RWPE2 (cell line): ENCODE measurements around the gene RHEB.

Experiments used
- ATAC-seq: fragments of 200-7000 bp; cut with Tn5 transposase; 3 replicates; pipeline ENCODE4 v1.9.1; 2021; ENCODE audit warnings: low read depth
- DNase-seq: peaks from one replicate; pipeline ENCODE4 v3.0.0-alpha.2; 2020; ENCODE audit warnings: low spot score
- H3K27ac ChIP-seq: fragments of 450-650 bp; 2 replicates; pipeline ENCODE4 v1.5.1; 2017; ENCODE audit warnings: mild to moderate bottlenecking; ENCODE audit not compliant: poor library complexity, severe bottlenecking
- H3K27me3 ChIP-seq: fragments of 250-450 bp; sonication (Bioruptor Pico); 2 replicates; pipeline ENCODE4 v1.5.1; 2021; ENCODE audit warnings: mild to moderate bottlenecking, moderate library complexity; ENCODE audit not compliant: insufficient read depth, poor library complexity, severe bottlenecking
- H3K36me3 ChIP-seq: fragments of 250-450 bp; sonication (Bioruptor Pico); 2 replicates; pipeline ENCODE4 v1.5.1; 2020; ENCODE audit warnings: low read depth, mild to moderate bottlenecking, moderate library complexity
- H3K4me1 ChIP-seq: fragments of 250-450 bp; sonication (Bioruptor Pico); 2 replicates; pipeline ENCODE4 v1.5.1; 2021; ENCODE audit warnings: mild to moderate bottlenecking, moderate library complexity; ENCODE audit not compliant: insufficient read depth, poor library complexity, severe bottlenecking
- H3K4me3 ChIP-seq: fragments of 250-450 bp; sonication (Bioruptor Pico); 2 replicates; pipeline ENCODE4 v1.5.1; 2021; ENCODE audit warnings: mild to moderate bottlenecking, moderate library complexity; ENCODE audit not compliant: severe bottlenecking
- H3K9me3 ChIP-seq: fragments of 250-450 bp; sonication (Bioruptor Pico); 2 replicates; pipeline ENCODE4 v1.5.1; 2021; ENCODE audit warnings: mild to moderate bottlenecking, moderate library complexity; ENCODE audit not compliant: severe bottlenecking
- CTCF ChIP-seq: fragments of 450-650 bp; IDR thresholded peaks from one replicate; pipeline ENCODE4 v1.5.1; 2017; ENCODE audit warnings: mild to moderate bottlenecking, moderate library complexity; ENCODE audit not compliant: poor library complexity, severe bottlenecking

Gene RHEB

DNA sequence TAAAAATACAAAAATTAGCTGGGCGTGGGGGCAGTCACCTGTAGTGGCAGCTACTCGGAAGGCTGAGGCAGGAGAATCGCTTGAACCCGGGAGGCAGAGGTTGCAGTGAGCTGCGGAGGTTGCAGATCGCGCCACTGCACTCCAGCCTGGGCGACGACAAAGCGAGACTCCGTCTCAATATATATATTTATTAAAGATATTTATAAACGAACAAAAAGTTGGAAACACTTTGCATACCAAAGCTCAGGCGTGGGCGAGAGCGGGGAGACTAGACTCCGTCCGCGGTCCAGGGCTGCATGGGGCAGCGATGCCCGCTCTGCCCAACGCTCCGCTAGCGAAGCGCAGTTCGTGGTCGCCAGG is 71.8 kb downstream of the RHEB start:
- ATAC-seq = no peak
- H3K27ac ChIP-seq = no peak overlapping the region
- no peak for DNase-seq
- H3K4me3 ChIP-seq = no peak overlapping the region
- H3K4me1 ChIP-seq = no peaks in the 10 kb centered on the region
- H3K36me3 ChIP-seq = no peaks in the 10 kb centered on the region
- TF ChIP-seq CTCF = no peak
- no peaks in the 10 kb centered on the region for H3K9me3 ChIP-seq
- no peaks in the 10 kb centered on the region for H3K27me3 ChIP-seq

- H3K36me3 ChIP-seq = no peaks in the 10 kb centered on the region
- ATAC-seq = no peak
- DNase-seq = no peak
- no peaks in the 10 kb centered on the region for H3K4me1 ChIP-seq
- no peaks in the 10 kb centered on the region for H3K9me3 ChIP-seq
- no peaks in the 10 kb centered on the region for H3K27me3 ChIP-seq
- H3K4me3 ChIP-seq = no peak overlapping the region
- TF ChIP-seq CTCF = no peak
- no peak overlapping the region for H3K27ac ChIP-seq
Observed at GRCh38 chr7:151447312-151447711, 72.4 kb downstream of the RHEB start.

GRCh38 chr7:151446412-151446811 is 73.3 kb downstream of the RHEB start:
- Histone ChIP-seq H3K27me3 (no peaks in the 10 kb centered on the region), H3K36me3 (no peaks in the 10 kb centered on the region), H3K4me3 (no peak overlapping the region), H3K4me1 (peaks cover 3% of the 10 kb centered on the region), H3K27ac (no peak overlapping the region), H3K9me3 (no peaks in the 10 kb centered on the region)
- ATAC-seq = no peak
- TF ChIP-seq CTCF = no peak
- no peak for DNase-seq

DNA sequence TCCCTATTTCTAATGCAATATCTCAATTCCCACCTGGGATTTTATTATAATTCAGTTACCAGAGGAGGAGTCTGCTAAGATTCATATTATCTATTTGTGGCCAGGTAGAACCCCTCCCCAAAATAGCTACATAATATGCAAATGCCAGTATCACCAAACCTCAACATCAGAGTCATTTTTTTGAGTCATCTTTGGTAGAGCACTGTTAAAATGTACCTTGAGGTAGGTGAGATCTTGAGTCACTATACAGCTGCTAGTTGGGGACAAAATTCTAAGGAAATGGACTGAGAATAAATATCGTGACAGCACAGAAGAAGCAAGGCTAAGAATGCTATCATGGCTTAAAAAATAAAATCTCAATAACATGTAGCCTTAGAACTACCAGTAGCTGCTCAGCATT is 75.1 kb downstream of the RHEB start:
- H3K27me3 ChIP-seq = no peaks in the 10 kb centered on the region
- no peaks in the 10 kb centered on the region for H3K36me3 ChIP-seq
- TF ChIP-seq CTCF = no peak
- no peaks in the 10 kb centered on the region for H3K9me3 ChIP-seq
- H3K27ac ChIP-seq = no peak overlapping the region
- DNase-seq (no peak), ATAC-seq (no peak)
- H3K4me3 ChIP-seq = no peak overlapping the region
- H3K4me1 ChIP-seq = peaks cover 8% of the 10 kb centered on the region

DNA sequence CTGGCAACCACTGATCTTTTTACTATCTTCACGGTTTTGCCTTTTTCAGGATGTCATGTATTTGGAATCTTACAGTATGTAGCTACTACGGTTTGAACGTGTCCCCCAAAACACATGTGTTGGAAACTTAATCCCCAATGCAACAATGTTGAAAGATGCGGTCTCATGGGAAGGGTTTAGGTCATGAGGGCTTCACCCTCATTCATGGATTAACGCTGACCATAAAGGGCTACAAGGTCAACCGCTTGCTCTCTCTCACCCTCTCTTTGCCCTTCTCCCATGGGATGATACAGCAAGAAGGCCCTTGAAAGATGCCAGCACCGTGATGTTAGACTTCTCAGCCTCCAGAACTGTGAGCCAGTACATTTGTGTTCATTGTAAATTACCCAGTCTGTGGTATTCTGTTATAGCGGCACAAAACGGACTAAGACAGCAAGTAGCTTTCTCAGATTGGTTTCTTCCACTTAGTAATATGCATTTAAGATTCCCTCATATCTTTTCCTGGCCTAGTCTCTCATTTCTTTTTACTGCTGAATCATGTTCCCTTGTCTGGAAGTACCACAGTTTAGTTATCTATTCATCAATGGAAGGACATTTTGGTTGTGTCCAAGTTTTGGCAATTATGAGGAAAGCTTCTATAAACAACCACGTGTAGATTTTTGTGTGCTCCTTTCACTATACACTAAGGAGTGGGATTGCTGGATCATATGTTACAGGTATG is 76.8 kb downstream of the RHEB start:
- TF ChIP-seq CTCF = no peak
- ATAC-seq (no peak), DNase-seq (no peak)
- Histone ChIP-seq H3K36me3 (no peaks in the 10 kb centered on the region), H3K27ac (no peak overlapping the region), H3K9me3 (no peaks in the 10 kb centered on the region), H3K4me1 (peaks cover 8% of the 10 kb centered on the region), H3K4me3 (no peak overlapping the region), H3K27me3 (no peaks in the 10 kb centered on the region)
